HCT116 (cell line): ENCODE measurements around the gene HPN. TPM values are rescaled to one million over a fixed set of nuclear protein-coding genes. Genes with fewer than 3 reads are reported as not detected.

Source experiments
- ATAC-seq: fragments of 200-7000 bp; cut with Tn5 transposase; 2 replicates; pipeline ENCODE4 v1.9.1; 2020; ENCODE audit warnings: mild to moderate bottlenecking, moderate library complexity
- BruUV-seq: library from RNA; stranded (reverse); fragments of 400-500 nt; replicated peaks from 2 replicates; lab custom pipeline; 2021; lab: Mats Ljungman, UMichigan
- CTCF ChIA-PET: fragments of 300-600 bp; sonication (Branson Sonifier 250); formaldehyde crosslinking; loops from one replicate; lab custom pipeline; 2021; ENCODE audit warnings: antibody characterized with exemption; lab: Charles Lee
- POLR2A ChIA-PET: fragments of 300-600, 350-600 bp; sonication (Branson Sonifier 250); formaldehyde crosslinking; loops from one replicate; lab custom pipeline; 2021; ENCODE audit warnings: antibody characterized with exemption; lab: Charles Lee
- RAD21 ChIA-PET, 2 experiments: fragments of 300-600 bp; sonication (Branson Sonifier 250); formaldehyde crosslinking; loops; one replicate each; lab custom pipeline; 2023; ENCODE audit warnings: low total read pairs in 2 of 2; ENCODE audit not compliant: uncharacterized antibody in 2 of 2, unreplicated experiment in 2 of 2, low non-redundant PET in 1 of 2; lab: Charles Lee
- DNase-seq: peaks from one replicate; pipeline ENCODE4 v3.0.0-alpha.2; 2010; ENCODE audit warnings: low read depth, low spot score
- H2AFZ ChIP-seq: fragments of 200-600 bp; shearing (Covaris generic), sonication (generic); 2 replicates; pipeline ENCODE4 v1.6.1; 2017; ENCODE audit warnings: low read depth, mixed run types, mixed read lengths, antibody characterized with exemption, low read length; ENCODE audit not compliant: poor library complexity, severe bottlenecking
- H3K27ac ChIP-seq: 2 replicates; pipeline ENCODE4 v1.5.1; 2012; ENCODE audit warnings: low read depth, low read length
- H3K27me3 ChIP-seq: fragments of 200-600 bp; sonication (generic); 2 replicates; pipeline ENCODE4 v1.6.1; 2016; ENCODE audit warnings: mixed run types, low read length, mixed read lengths; ENCODE audit not compliant: insufficient read depth
- H3K36me3 ChIP-seq, 2 experiments: fragments of 200-500 bp in 1 of 2; fragments of 200-600 bp in 1 of 2; sonication (Bioruptor generic) in 1 of 2; sonication (generic) in 1 of 2; 2 replicates each; pipeline versions ENCODE4 v1.5.1 to v1.6.1; 2014 to 2016; ENCODE audit warnings: low read length in 2 of 2, inconsistent platforms in 1 of 2, mixed read lengths in 1 of 2, mixed run types in 1 of 2; ENCODE audit not compliant: insufficient read depth in 2 of 2, control insufficient read depth in 1 of 2
- H3K4me1 ChIP-seq, 2 experiments: fragments of 200-600 bp in 1 of 2; sonication (generic) in 1 of 2; 2 replicates each; pipeline versions ENCODE4 v1.5.1 to v1.6.1; 2012 to 2017; ENCODE audit warnings: low read length in 2 of 2, inconsistent platforms in 1 of 2, mild to moderate bottlenecking in 1 of 2, mixed read lengths in 1 of 2, mixed run types in 1 of 2, moderate library complexity in 1 of 2; ENCODE audit not compliant: insufficient read depth in 2 of 2, control insufficient read depth in 1 of 2
- H3K4me2 ChIP-seq: fragments of 200-600 bp; sonication (generic); 2 replicates; pipeline ENCODE4 v1.6.1; 2017; ENCODE audit warnings: mixed run types, low read length, mixed read lengths
- H3K4me3 ChIP-seq, 2 experiments: fragments of 200-600 bp in 1 of 2; sonication (generic) in 1 of 2; replicated peaks in 1 of 2; 2 replicates each; pipeline ENCODE4 v1.5.1; 2011 to 2016; ENCODE audit warnings: low read length in 2 of 2, control low read depth in 1 of 2, low read depth in 1 of 2, mild to moderate bottlenecking in 1 of 2, mixed read lengths in 1 of 2, mixed run types in 1 of 2
- H3K79me2 ChIP-seq: fragments of 200-600 bp; sonication (generic); 2 replicates; pipeline ENCODE4 v1.6.1; 2017; ENCODE audit warnings: mild to moderate bottlenecking, mixed run types, low read length, moderate library complexity, mixed read lengths; ENCODE audit not compliant: insufficient read depth
- H3K9ac ChIP-seq: fragments of 200-600 bp; sonication (generic); 2 replicates; pipeline ENCODE4 v1.6.1; 2016; ENCODE audit warnings: low read length, mixed read lengths
- H3K9me2 ChIP-seq: fragments of 200-600 bp; sonication (generic), shearing (Covaris generic); 2 replicates; pipeline ENCODE4 v1.6.1; 2017; ENCODE audit warnings: mixed run types, mild to moderate bottlenecking, moderate library complexity; ENCODE audit not compliant: insufficient read depth
- H3K9me3 ChIP-seq, 2 experiments: fragments of 200-500 bp in 1 of 2; fragments of 200-600 bp in 1 of 2; sonication (Bioruptor generic) in 1 of 2; sonication (generic) in 1 of 2; 2 replicates each; pipeline ENCODE4 v1.6.1; 2014 to 2017; ENCODE audit warnings: low read length in 2 of 2, mixed read lengths in 2 of 2, inconsistent platforms in 1 of 2, low read depth in 1 of 2, mild to moderate bottlenecking in 1 of 2, mixed run types in 1 of 2, moderate library complexity in 1 of 2; ENCODE audit not compliant: control insufficient read depth in 1 of 2, insufficient read depth in 1 of 2
- H4K20me1 ChIP-seq: fragments of 200-600 bp; sonication (generic), shearing (Covaris generic); 2 replicates; pipeline ENCODE4 v1.6.1; 2017; ENCODE audit warnings: mixed run types, mild to moderate bottlenecking, moderate library complexity; ENCODE audit not compliant: insufficient read depth
- ELF1 ChIP-seq: IDR thresholded peaks from 2 replicates; pipeline ENCODE4 v1.6.1; 2012; ENCODE audit warnings: low read depth, borderline replicate concordance
- FOSL1 ChIP-seq: IDR thresholded peaks from 2 replicates; pipeline ENCODE4 v1.6.1; 2012; ENCODE audit warnings: low read depth
- JUND ChIP-seq: IDR thresholded peaks from 2 replicates; pipeline ENCODE4 v1.6.1; 2012
- POLR2AphosphoS5 ChIP-seq: IDR thresholded peaks from 2 replicates; pipeline ENCODE4 v1.6.1; 2011; ENCODE audit warnings: mild to moderate bottlenecking, low read depth, low read length, moderate library complexity
- REST ChIP-seq: IDR thresholded peaks from 2 replicates; pipeline ENCODE4 v1.6.1; 2012; ENCODE audit warnings: low read depth
- SP1 ChIP-seq: IDR thresholded peaks from 2 replicates; pipeline ENCODE4 v1.6.1; 2012; ENCODE audit warnings: low read depth
- SRF ChIP-seq: IDR thresholded peaks from 2 replicates; pipeline ENCODE4 v1.6.1; 2012; ENCODE audit warnings: low read depth
- TCF7L2 ChIP-seq: IDR thresholded peaks from 2 replicates; pipeline ENCODE4 v1.7.0; 2011; ENCODE audit warnings: borderline replicate concordance, inconsistent platforms; ENCODE audit not compliant: insufficient read depth, insufficient read length; ENCODE audit errors: extremely low read depth
- ZNF274 ChIP-seq: fragments of 200-500 bp; sonication (Bioruptor generic); IDR thresholded peaks from 2 replicates; pipeline ENCODE4 v1.6.1; 2014; ENCODE audit warnings: mild to moderate bottlenecking, low read depth, low read length, inconsistent platforms
- intact Hi-C: fragments of 100-400 bp; cut with micrococcal nuclease; formaldehyde crosslinking; loops from 2 replicates; pipeline ENCODE4 v1.10.0; 2022
- total RNA-seq: library from RNA; stranded (reverse); gene quantifications from one replicate; pipeline ENCODE4 v1.2.1, GENCODE V29; 2021; ENCODE audit not compliant: unreplicated experiment

HPN gene
- total RNA-seq, 1 experiment from 2014 or later: 0.32 TPM

- CTCF ChIA-PET: no interaction called here
- ATAC-seq: no peak; the same call in 1 of the 2 replicates
Measured at GRCh38 chr19:35088131-35088913, 46.8 kb downstream of the HPN start.

More at GRCh38 chr19:35088131-35088913, 46.8 kb downstream of the HPN start:
- H3K4me1 ChIP-seq: peaks cover 0 to 17% of the 10 kb centered on the region in 2 experiments; a peak in 2 of 4 replicates
- DNase-seq: no peak
- intact Hi-C loops: no loop called here
- no peak overlapping the region for H3K27ac ChIP-seq
- no TSS peak for BruUV-seq
- no peaks in the 10 kb centered on the region for H3K36me3 ChIP-seq
- no peak overlapping the region for H3K9ac ChIP-seq
- ChIA-PET RAD21 (no interaction called here), POLR2A (no interaction called here)
- no peak overlapping the region for H3K4me3 ChIP-seq
- no peaks in the 10 kb centered on the region for H3K27me3 ChIP-seq
- TF ChIP-seq ZNF274 (no peak), SRF (no peak), ELF1 (no peak), POLR2AphosphoS5 (no peak), REST (no peak), SP1 (no peak), JUND (no peak), FOSL1 (no peak), TCF7L2 (no peak)
- H3K4me2 ChIP-seq: no peak overlapping the region
- H3K9me3 ChIP-seq: no peaks in the 10 kb centered on the region
- no peaks in the 10 kb centered on the region for H4K20me1 ChIP-seq
- no peaks in the 10 kb centered on the region for H3K9me2 ChIP-seq
- H2AFZ ChIP-seq: no peak overlapping the region
- no peaks in the 10 kb centered on the region for H3K79me2 ChIP-seq
